Measurements from ENCODE around the gene COX19. TPM values are rescaled to one million over a fixed set of nuclear protein-coding genes. Genes with fewer than 3 reads are reported as not detected.
A peak's percentile ranks its signal among the peaks of the same experiment; 100 is the strongest.

COX19 gene
- total and polyA plus RNA-seq, 2 of the 13 experiments (the other 11 are each of a cell fraction or from before 2014, with no cell fraction given), result 11.5 to 21.7 TPM

GRCh38 chr7:968205-969105 lies 6.9 kb downstream of the COX19 start:
- peaks cover 59% of the 10 kb centered on the region for H3K4me1 ChIP-seq (ENCODE audit: insufficient read depth, low read length)
- intact Hi-C loops (cut with micrococcal nuclease; ENCODE audit: unreplicated experiment), result no loop called here
- TF ChIP-seq NRL (CRISPR knock-in tag; IDR thresholded peaks at IDR 0.05; ENCODE audit: borderline replicate concordance), result 0 out of 2 replicates have a peak, but pooled peaks have one; percentile 40
- peak in 1 of 2 experiments; percentile 10; a peak in 1 of 4 replicates for TF ChIP-seq POLR2A (IDR thresholded peaks at IDR 0.05; ENCODE audit: insufficient read depth in 1 of 2, low read depth in 2 of 2, low read length in 2 of 2)
- 0 out of 2 replicates have a peak, but pooled peaks have one; percentile 45 for TF ChIP-seq HNRNPL (IDR thresholded peaks at IDR 0.05; ENCODE audit: low read depth, low read length)
- TF ChIP-seq RBFOX2 (IDR thresholded peaks at IDR 0.05; ENCODE audit: low read depth, low read length), result peak; percentile 53
- peak; percentile 77 for TF ChIP-seq AGO2 (optimal IDR thresholded peaks at IDR 0.05; ENCODE audit: low read depth, low read length)
- no peak for TF ChIP-seq ZNF251 (CRISPR knock-in tag; IDR thresholded peaks at IDR 0.05)
- no peak for TF ChIP-seq ZNF597 (CRISPR knock-in tag; IDR thresholded peaks at IDR 0.05)
- TF ChIP-seq ZNF781 (CRISPR knock-in tag; IDR thresholded peaks at IDR 0.05; ENCODE audit: borderline replicate concordance, not compliant biosample characterization), result no peak
- no peak overlapping the region for H3K4me2 ChIP-seq (ENCODE audit: low read depth, low read length)
- FAIRE-seq, result no peak
- peaks cover 21 to 48% of the 10 kb centered on the region in 2 experiments for H3K36me3 ChIP-seq (replicated peaks in 1 of 2; ENCODE audit: control insufficient read depth in 1 of 2, insufficient read depth in 2 of 2, low read length in 2 of 2)
- no peak for ATAC-seq
- H3K27me3 ChIP-seq (ENCODE audit: control insufficient read depth in 1 of 2, insufficient read depth in 2 of 2, low read length in 2 of 2), result no peaks in the 10 kb centered on the region
- H3K9me3 ChIP-seq (ENCODE audit: low read length), result no peaks in the 10 kb centered on the region
- no peak for DNase-seq (ENCODE audit: low spot score)
- in situ Hi-C loops (cut with HindIII; ENCODE audit: extremely low pct_ligation_motif_present, low pct_unique_long_range_greater_than_20kb), result no loop called here
- H3K4me3 ChIP-seq (replicated peaks in 1 of 3; ENCODE audit: insufficient read depth in 1 of 3, low read depth in 2 of 3, low read length in 3 of 3), result no peak overlapping the region
- no TSS peak for BruUV-seq (replicated peaks)
- CTCF ChIA-PET (ENCODE audit: low intra/inter-chr PET ratio, low total read pairs), result no interaction called here
- POLR2A ChIA-PET, result interaction anchor here (1.5 to 4.5 kb wide), 3 partner anchors 9 to 40 kb away, joined by 3 to 48 read pairs (median 7); no protein-coding TSS in a partner anchor
- no peak overlapping the region for H3K9ac ChIP-seq (ENCODE audit: insufficient read depth, low read depth, low read length)
- H3K27ac ChIP-seq (ENCODE audit: extremely low read length, insufficient read depth, low read length), result no peak overlapping the region
- peaks cover 37% of the 10 kb centered on the region for H3K79me2 ChIP-seq (ENCODE audit: insufficient read depth, low read length)
- peaks cover 18% of the 10 kb centered on the region; the same call in 1 of the 2 replicates for H4K20me1 ChIP-seq (ENCODE audit: insufficient read depth, low read length)
- H2AFZ ChIP-seq (ENCODE audit: low read length), result no peak overlapping the region
- WGBS (ENCODE audit: low lambda C conversion rate), result 98% methylated on average over 14 of the region's 24 CpGs
